Tibial nerve (tissue), 4 donors: ENCODE results near the gene ATAD3B.
"Not testable (repeated sequence)": the region's sequence is repeated elsewhere in the genome, so short reads cannot be mapped to it uniquely, and the experiment has no call there.

Experiments
- CTCF ChIP-seq, 5 experiments: fragments of 200-600 bp in 3 of 5; fragments of 450-650 bp in 2 of 5; sonication (generic) in 3 of 5; IDR thresholded peaks; one replicate each; pipeline ENCODE4 v1.5.1; 2016 to 2019; ENCODE audit warnings: antibody characterized with exemption in 5 of 5, mild to moderate bottlenecking in 3 of 5, moderate library complexity in 2 of 5
- EP300 ChIP-seq, 2 donors: sonication (generic); formaldehyde crosslinking; IDR thresholded peaks; one replicate each; pipeline ENCODE4 v1.6.1; 2017; ENCODE audit warnings: antibody characterized with exemption in 2 of 2, mild to moderate bottlenecking in 1 of 2

GRCh38 chr1:1504777-1505365 is 33.3 kb downstream of the ATAD3B start:
- TF ChIP-seq EP300 (IDR thresholded peaks at IDR 0.05) = not testable (repeated sequence)
- peak; percentile 48 to 74 (median 67) for TF ChIP-seq CTCF (IDR thresholded peaks at IDR 0.05)
